Endothelial cell of umbilical vein (primary cell): ENCODE measurements around the gene ITIH3.

ENCODE experiments used
- EZH2 ChIP-seq: IDR thresholded peaks from 2 replicates; pipeline ENCODE4 v1.6.1; 2012; ENCODE audit warnings: borderline replicate concordance, low read depth, mild to moderate bottlenecking, moderate library complexity, low read length, inconsistent platforms; ENCODE audit not compliant: severe bottlenecking
- POLR2AphosphoS5 ChIP-seq: IDR thresholded peaks from 2 replicates; pipeline ENCODE4 v1.6.1; 2012; ENCODE audit warnings: low read depth, mild to moderate bottlenecking, control low read depth, low read length, moderate library complexity; ENCODE audit not compliant: insufficient read depth

DNA sequence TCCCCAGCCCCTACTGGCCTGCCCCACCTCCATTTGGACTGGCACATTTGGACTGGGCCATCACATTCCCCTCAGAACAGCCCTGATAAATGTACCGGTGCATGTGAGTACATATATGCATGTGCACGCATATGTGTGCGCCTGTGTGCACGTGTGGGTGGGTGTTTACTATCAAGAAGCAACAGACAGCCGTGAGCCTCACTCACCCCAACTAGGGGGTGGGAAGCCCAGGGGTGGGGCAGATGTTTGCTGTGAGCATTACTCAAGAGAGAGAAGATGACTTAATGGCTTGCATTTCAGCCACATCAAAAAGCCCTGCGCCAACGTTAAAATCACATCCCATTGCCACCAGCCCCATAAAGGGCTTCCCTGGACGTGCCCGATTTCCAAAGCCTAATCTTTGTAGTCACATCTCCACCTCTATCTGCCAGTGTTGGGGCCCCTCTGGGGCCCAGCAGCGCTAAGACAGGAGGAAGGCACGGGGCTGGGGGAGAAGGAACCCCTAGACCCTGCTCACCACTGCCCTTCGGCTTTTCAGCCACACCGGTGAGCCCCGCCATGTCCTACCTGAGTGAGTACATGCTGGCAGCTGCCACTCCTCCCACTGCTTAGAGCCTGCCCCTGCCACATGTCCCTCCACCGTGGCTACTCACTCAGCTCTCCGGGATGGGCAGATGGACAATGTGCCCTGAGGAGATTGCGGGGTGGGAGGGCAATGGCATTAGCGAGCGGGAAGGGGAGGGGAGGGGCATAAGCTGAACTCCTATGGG lies 10.9 kb downstream of the ITIH3 start:
- no peak for TF ChIP-seq POLR2AphosphoS5
- no peak for TF ChIP-seq EZH2
